ENCODE results near the gene ZNF521.

Gene ZNF521

GRCh38 chr18:25351777-25352628 is at the start of gene ZNF521:
Gene ZNF521 (minus strand): TSS chr18:25352166. CDS start chr18:25350946, 1,220 bp downstream.
- peak; percentile 73 for DNase-seq

- no peak for DNase-seq
Measured at GRCh38 chr18:25399554-25399953, 47.6 kb upstream of the ZNF521 start.

GRCh38 chr18:25392192-25392591 is 40.2 kb upstream of the ZNF521 start:
- DNase-seq = no peak

- DNase-seq = no peak
Measured at GRCh38 chr18:25373432-25374179, 21.6 kb upstream of the ZNF521 start.

- no peak for DNase-seq
Measured at GRCh38 chr18:25370391-25370790, 18.4 kb upstream of the ZNF521 start.

- no peak for DNase-seq
Measured at GRCh38 chr18:25365242-25365641, 13.3 kb upstream of the ZNF521 start.

GRCh38 chr18:25364732-25365131 is 12.8 kb upstream of the ZNF521 start:
- no peak for DNase-seq

GRCh38 chr18:25360301-25360899 is 8.4 kb upstream of the ZNF521 start:
- DNase-seq = no peak

GRCh38 chr18:25353080-25353479 is 1.1 kb upstream of the ZNF521 start:
- no peak for DNase-seq

- DNase-seq = no peak
Measured at GRCh38 chr18:25352629-25353005, 651 bp upstream of the ZNF521 start.

GRCh38 chr18:25351280-25351775 is 638 bp downstream of the ZNF521 start:
- no peak for DNase-seq

- no peak for DNase-seq
Measured at GRCh38 chr18:25350489-25351251, 1.3 kb downstream of the ZNF521 start.

GRCh38 chr18:25349926-25350487 is 2.0 kb downstream of the ZNF521 start:
- DNase-seq = no peak

- DNase-seq = no peak
Measured at GRCh38 chr18:25349131-25349925, 2.6 kb downstream of the ZNF521 start.

- no peak for DNase-seq
Measured at GRCh38 chr18:25348386-25349130, 3.4 kb downstream of the ZNF521 start.

GRCh38 chr18:25346561-25346960 is 5.4 kb downstream of the ZNF521 start:
- no peak for DNase-seq

GRCh38 chr18:25345081-25345866 is 6.7 kb downstream of the ZNF521 start:
- no peak for DNase-seq

- no peak for DNase-seq
Measured at GRCh38 chr18:25341831-25342230, 10.1 kb downstream of the ZNF521 start.

- DNase-seq = no peak
Measured at GRCh38 chr18:25340762-25341161, 11.2 kb downstream of the ZNF521 start.

- no peak for DNase-seq
Measured at GRCh38 chr18:25335676-25336075, 16.3 kb downstream of the ZNF521 start.
